Hematopoietic multipotent progenitor cell treated with erythropoietin and hydrocortisone succinate and interleukin-3 and kit ligand, for 8 days (in vitro differentiated cells): ENCODE results near the gene STX8.

ENCODE experiments used
- DNase-seq: peaks from one replicate; pipeline ENCODE4 v3.0.0-alpha.2; 2015

The STX8 gene

DNA sequence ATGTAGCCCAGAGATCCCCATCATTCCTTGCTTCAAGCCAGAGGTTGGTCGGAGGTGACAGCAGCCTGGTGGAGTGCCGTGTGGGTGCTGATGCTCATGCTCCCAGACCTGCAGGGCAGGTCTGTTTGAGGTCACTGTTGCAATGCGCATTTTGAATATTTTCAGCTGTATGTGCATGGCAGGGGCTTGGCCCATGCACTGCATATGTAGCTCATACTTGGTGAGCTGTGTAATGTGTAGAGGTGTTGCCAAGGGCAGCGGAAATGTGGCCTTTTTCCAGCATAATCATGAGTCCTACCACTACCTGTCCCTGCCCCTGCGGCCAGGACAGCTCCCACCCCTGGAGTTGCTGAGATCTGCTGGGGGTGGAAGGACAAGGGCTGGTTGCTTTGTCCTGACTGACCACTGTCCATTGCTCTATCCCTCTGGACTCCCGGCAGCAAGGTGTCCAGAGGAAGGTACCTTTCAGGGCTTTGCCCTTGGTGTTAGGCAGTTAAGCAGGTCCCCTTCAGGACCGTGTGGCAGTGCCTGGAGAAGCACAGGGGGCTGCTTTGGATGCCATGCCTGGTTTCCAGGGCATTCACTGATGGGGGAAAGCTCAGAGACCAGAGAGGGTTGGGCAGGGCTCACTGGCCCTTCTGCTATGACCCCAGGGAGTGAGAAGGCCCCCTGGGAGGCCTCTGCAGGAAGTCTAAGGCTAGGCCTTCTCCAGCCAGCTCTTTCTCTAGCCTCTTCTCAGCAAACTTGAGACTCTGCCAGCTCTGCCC, 339.2 kb downstream of the STX8 start:
- DNase-seq, result no peak

DNA sequence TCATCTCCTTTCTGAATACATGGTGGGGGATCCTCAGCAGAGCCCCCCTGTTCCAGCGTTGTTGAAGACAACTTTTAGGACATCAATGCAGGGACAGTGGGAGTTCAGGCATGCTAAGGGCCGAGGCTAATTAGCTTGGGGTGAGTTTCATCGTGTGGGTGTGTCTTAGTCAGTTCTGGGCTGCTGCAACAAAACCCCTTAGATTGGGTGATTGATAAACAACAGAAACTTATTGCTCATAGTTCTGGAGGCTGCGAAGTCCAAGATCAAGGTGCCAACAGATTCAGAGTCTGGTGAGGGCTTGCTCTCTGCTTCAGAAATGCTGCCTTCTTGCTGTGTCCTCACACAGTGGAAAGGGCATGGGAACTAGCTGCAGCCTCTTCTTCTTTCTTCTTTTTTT, 340.3 kb downstream of the STX8 start:
- DNase-seq, result no peak

GRCh38 chr17:9234389-9234945, 341.2 kb downstream of the STX8 start:
- no peak for DNase-seq

- no peak for DNase-seq
Observed at GRCh38 chr17:9233761-9234160, 341.9 kb downstream of the STX8 start.

GRCh38 chr17:9233271-9233599, 342.4 kb downstream of the STX8 start:
- no peak for DNase-seq

DNA sequence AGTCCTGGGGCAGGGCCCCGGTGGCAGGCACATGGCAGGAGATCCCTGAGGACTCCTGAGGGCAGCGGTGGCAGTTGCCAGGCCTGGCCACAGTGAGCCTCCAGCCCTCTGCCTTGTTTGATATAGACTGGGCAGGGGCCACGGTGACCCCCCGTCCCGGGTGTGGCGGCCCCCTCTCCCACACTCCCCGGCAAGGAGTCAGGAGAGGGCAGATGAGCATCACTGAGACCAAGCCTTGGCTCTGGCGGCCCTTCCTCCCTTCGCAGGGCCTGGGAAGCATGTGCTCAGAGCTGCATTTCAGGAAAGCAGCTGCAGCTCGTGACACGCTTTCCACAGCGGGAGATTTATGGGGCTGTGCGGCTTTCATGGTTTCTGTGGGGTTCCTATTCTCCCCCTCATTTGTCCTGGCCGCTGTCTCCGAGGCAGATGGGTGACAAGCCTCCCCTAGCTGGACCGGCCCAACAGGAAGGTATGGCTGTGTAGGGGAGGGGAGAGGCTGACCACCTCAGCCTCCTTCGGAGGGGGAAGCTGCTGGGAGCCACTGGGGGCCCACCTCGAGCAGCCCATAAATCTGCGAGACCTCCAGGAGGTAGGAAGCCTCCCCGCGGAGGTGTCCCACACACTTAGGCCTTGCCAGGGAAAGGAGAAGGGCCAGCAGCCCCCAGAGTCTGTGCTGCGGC, 342.9 kb downstream of the STX8 start:
- no peak for DNase-seq

- DNase-seq, result no peak
Observed at GRCh38 chr17:9232155-9232475, 343.5 kb downstream of the STX8 start.

- DNase-seq, result no peak
Observed at GRCh38 chr17:9231449-9232154, 344.0 kb downstream of the STX8 start.

GRCh38 chr17:9230861-9231260, 344.8 kb downstream of the STX8 start:
- DNase-seq, result no peak

DNA sequence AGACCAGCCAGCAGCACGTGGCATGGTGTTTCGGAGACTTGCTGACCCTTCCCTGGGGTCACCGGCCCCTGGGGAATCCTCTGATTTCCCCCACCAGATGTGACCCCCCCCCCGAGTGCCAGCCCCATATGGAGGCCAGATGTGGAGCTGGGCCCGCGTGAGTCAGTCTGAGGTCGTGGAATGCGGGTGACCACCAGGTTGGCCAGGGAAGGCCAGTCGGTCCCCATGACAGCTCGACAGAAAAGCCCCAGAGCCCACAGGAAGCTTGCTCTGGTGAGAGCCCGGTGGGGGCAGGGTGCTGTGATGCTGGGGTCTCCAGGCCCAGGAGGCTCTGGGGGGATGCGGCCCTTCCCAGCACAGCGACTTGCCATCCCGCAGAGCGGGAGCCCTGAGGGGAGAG, 345.3 kb downstream of the STX8 start:
- DNase-seq, result no peak

DNA sequence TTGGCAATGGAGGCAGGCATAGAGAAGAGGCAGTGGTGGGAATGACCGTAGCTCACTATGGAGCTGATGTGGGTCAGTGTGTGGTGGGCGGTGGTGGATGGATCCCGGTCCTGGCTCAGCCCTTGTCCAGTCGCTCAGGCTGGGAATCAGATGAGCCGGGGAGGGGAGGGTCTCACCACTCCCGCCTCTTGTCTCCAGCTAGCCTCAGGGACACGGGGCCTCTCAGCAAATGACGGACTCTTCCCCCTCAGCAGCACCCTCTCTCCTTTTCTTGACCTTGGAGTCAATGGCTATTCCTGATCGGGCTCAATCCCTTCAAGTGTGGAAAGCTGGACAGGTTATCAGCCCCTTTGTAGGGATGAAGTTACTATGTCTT, 345.8 kb downstream of the STX8 start:
- DNase-seq, result no peak

DNA sequence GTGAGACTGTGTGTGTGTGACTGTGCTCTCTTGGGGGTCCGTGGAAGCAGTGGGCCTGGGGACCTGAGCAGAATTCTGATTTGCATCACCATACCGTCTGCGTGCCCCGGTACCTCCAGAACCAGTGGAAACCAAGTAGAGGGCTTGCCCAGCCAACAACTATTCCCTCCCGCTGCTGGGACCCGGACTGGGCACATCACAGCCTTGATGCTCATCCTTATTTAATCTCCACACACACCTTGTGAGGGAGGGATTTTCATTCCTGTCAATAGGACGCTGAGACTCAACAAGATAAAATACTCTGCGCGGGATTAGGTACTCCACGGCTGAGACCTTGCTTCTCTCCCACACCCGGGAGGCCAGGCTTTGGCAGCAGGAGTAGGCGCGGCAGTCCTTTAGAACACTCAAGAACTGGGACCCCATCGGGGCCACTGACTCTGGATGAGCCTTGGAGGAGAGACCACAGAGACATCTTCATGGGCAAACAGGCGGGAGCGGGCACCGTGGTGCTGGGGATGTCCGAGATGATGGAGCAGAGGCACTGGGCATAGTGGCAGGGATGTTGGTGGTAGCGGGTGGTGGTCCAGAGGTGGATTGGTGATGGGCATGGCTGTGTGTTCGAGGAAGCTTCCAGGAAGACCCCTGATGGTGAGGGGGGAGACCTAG, 346.3 kb downstream of the STX8 start:
- no peak for DNase-seq

GRCh38 chr17:9228408-9229159, 347.0 kb downstream of the STX8 start:
- peak; percentile 11 for DNase-seq

DNA sequence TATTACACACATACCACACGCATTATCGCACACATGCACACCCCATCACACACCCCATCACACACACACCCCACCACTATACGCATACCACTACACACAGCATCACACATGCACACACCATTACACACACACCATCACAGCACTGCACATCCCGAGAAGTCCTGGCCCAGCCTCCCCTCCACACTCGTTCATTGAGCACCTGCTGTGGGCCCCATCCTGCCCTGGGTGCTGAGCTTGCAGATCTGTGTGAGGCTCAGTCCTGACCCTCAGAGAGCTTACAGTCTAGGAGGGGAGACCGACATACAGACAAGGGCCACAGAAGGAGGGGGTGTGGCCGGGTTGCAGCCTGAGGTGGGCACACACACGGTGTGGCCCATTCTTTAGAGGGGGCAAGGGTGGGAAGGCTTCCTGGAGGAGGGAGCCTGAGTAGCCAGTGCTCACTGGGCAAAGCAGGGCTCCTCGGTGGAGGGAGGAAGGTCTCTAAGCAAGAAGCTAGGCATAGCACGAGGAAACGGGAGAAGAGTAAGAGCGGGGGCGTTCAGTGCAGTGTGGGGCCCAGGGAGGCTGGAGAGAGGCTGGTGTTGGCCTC, 347.7 kb downstream of the STX8 start:
- DNase-seq, result no peak

DNA sequence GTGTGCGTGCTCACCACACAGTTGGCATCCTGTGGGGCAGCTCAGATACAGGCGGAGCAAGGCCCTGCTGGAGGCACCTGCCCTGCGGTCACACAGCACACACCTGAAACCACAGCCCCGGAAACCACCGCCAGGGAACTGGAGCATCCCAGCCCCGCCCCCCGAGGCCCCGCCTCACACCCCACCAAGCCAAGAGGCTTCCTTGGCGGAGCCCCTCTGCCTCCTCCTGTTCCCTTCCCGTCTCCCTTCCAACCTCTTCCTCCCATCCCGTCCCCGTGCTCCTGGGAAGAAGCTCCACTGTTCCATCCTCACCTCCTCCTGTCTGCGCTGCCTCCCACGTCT, 348.9 kb downstream of the STX8 start:
- no peak for DNase-seq

GRCh38 chr17:9226130-9226793, 349.4 kb downstream of the STX8 start:
- no peak for DNase-seq

GRCh38 chr17:9225305-9226101, 350.1 kb downstream of the STX8 start:
- no peak for DNase-seq

- DNase-seq, result no peak
Observed at GRCh38 chr17:9224485-9224884, 351.1 kb downstream of the STX8 start.

DNA sequence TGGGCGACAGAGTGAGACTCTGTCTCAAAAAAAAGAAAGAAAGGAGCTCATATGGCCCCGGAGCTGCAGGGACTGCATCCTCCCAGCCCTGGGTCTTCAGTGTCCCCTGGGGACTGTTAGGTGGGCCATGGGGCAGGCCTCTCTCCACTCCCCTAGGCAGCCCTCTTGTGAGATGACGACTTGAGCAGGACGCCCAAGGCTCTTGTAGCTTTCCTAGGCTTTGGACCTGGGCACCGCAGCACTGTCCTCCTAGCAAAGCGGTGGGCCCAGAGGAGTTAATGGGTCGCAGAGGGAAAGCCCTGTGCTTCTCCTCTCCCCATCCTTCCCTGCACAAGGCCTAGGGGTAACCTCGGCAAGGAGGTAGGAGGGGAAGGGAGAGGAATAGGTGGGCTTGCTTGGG, 352.1 kb downstream of the STX8 start:
- DNase-seq, result no peak

- DNase-seq, result no peak
Observed at GRCh38 chr17:9221922-9222180, 353.8 kb downstream of the STX8 start.
